ENCODE results near the gene TMOD1.

Gene TMOD1

GRCh38 chr9:97515662-97516061 lies 14.2 kb downstream of the TMOD1 start:
- H3K27me3 ChIP-seq (replicated peaks; ENCODE audit: control insufficient read depth, insufficient read depth, low read length), result no peaks in the 10 kb centered on the region
- TF ChIP-seq CTCF (IDR thresholded peaks at IDR 0.05; ENCODE audit: insufficient read depth, low read length, poor library complexity, severe bottlenecking), result no peak
- DNase-seq (ENCODE audit: extremely low read depth, insufficient read length), result no peak
- H3K36me3 ChIP-seq (ENCODE audit: control insufficient read depth, insufficient read depth, low read length), result no peaks in the 10 kb centered on the region
- H3K4me3 ChIP-seq (replicated peaks; ENCODE audit: low read depth, low read length), result no peak overlapping the region

GRCh38 chr9:97516111-97516510 lies 14.6 kb downstream of the TMOD1 start:
- Histone ChIP-seq H3K36me3 (ENCODE audit: control insufficient read depth, insufficient read depth, low read length) (no peaks in the 10 kb centered on the region), H3K4me3 (replicated peaks; ENCODE audit: low read depth, low read length) (no peak overlapping the region), H3K27me3 (replicated peaks; ENCODE audit: control insufficient read depth, insufficient read depth, low read length) (no peaks in the 10 kb centered on the region)
- TF ChIP-seq CTCF (IDR thresholded peaks at IDR 0.05; ENCODE audit: insufficient read depth, low read length, poor library complexity, severe bottlenecking), result no peak
- no peak for DNase-seq (ENCODE audit: extremely low read depth, insufficient read length)

GRCh38 chr9:97517331-97518089 lies 16.0 kb downstream of the TMOD1 start:
- Histone ChIP-seq H3K36me3 (ENCODE audit: control insufficient read depth, insufficient read depth, low read length) (no peaks in the 10 kb centered on the region), H3K4me3 (replicated peaks; ENCODE audit: low read depth, low read length) (no peak overlapping the region), H3K27me3 (replicated peaks; ENCODE audit: control insufficient read depth, insufficient read depth, low read length) (no peaks in the 10 kb centered on the region)
- no peak for DNase-seq (ENCODE audit: extremely low read depth, insufficient read length)
- TF ChIP-seq CTCF (IDR thresholded peaks at IDR 0.05; ENCODE audit: insufficient read depth, low read length, poor library complexity, severe bottlenecking), result no peak

- TF ChIP-seq CTCF (IDR thresholded peaks at IDR 0.05; ENCODE audit: insufficient read depth, low read length, poor library complexity, severe bottlenecking), result no peak
Measured at GRCh38 chr9:97518166-97518908, 16.9 kb downstream of the TMOD1 start.

GRCh38 chr9:97518909-97519307 lies 17.4 kb downstream of the TMOD1 start:
- no peak for TF ChIP-seq CTCF (IDR thresholded peaks at IDR 0.05; ENCODE audit: insufficient read depth, low read length, poor library complexity, severe bottlenecking)
- no peaks in the 10 kb centered on the region for H3K27me3 ChIP-seq (replicated peaks; ENCODE audit: control insufficient read depth, insufficient read depth, low read length)
- H3K4me3 ChIP-seq (replicated peaks; ENCODE audit: low read depth, low read length), result no peak overlapping the region
- H3K36me3 ChIP-seq (ENCODE audit: control insufficient read depth, insufficient read depth, low read length), result no peaks in the 10 kb centered on the region
- no peak for DNase-seq (ENCODE audit: extremely low read depth, insufficient read length)

More at GRCh38 chr9:97518166-97518908, 16.9 kb downstream of the TMOD1 start:
- Histone ChIP-seq H3K4me3 (replicated peaks; ENCODE audit: low read depth, low read length) (no peak overlapping the region), H3K27me3 (replicated peaks; ENCODE audit: control insufficient read depth, insufficient read depth, low read length) (no peaks in the 10 kb centered on the region), H3K36me3 (ENCODE audit: control insufficient read depth, insufficient read depth, low read length) (no peaks in the 10 kb centered on the region)
- DNase-seq (ENCODE audit: extremely low read depth, insufficient read length), result no peak

All from GM06990 (cell line).